ENCODE measurements around the gene DHRS7B.

DNA sequence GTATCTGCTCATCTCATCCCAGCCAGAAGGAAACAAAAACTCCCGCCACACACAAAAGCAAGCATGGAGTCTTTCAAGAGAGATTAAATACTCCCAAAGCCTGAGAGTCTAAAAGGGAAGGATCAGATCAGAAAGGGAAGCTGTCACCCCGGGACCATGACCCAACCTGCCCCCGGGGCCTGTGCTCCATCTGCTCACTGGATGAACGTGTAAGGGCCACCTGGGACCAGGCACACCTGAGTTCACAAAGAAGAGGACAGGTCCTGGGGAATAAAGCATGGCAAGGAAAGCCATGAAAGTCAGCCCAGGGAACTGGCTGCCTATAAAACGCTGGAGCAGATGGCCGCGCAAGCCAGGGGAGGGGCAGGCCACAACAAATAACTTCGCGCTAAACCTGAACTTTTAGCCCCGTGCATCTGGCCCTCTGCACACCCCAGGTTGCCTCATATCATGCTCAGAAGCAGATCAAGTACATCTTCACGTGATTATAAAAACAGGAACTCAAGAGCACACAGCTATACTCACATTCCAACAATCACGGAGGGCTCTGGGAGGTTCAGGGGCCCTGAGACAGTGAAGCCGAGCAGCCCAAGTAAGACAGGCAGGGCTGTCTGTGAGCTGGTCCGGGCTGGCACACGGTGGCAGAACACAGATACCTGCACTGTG, 83.8 kb downstream of the DHRS7B start:
- TF ChIP-seq, protein P1, sequence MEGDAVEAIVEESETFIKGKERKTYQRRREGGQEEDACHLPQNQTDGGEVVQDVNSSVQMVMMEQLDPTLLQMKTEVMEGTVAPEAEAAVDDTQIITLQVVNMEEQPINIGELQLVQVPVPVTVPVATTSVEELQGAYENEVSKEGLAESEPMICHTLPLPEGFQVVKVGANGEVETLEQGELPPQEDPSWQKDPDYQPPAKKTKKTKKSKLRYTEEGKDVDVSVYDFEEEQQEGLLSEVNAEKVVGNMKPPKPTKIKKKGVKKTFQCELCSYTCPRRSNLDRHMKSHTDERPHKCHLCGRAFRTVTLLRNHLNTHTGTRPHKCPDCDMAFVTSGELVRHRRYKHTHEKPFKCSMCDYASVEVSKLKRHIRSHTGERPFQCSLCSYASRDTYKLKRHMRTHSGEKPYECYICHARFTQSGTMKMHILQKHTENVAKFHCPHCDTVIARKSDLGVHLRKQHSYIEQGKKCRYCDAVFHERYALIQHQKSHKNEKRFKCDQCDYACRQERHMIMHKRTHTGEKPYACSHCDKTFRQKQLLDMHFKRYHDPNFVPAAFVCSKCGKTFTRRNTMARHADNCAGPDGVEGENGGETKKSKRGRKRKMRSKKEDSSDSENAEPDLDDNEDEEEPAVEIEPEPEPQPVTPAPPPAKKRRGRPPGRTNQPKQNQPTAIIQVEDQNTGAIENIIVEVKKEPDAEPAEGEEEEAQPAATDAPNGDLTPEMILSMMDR (IDR thresholded peaks at IDR 0.05) = no peak
- TF ChIP-seq POLR2A (IDR thresholded peaks at IDR 0.05) = no peak

All from tibial nerve (tissue), 3 donors.